NCI-H2196 (cell line): Measurements from ENCODE around the gene GALNT16.

ENCODE experiments used
- DNase-seq: peaks from one replicate; lab custom pipeline; 2025; ENCODE audit not compliant: unreplicated experiment; lab: John Stamatoyannopoulos, UW

The GALNT16 gene

GRCh38 chr14:69399750-69400149 is 139.8 kb downstream of the GALNT16 start:
- DNase-seq, result no peak

GRCh38 chr14:69400154-69400553 is 140.2 kb downstream of the GALNT16 start:
- DNase-seq, result no peak

GRCh38 chr14:69401841-69402240 is 141.9 kb downstream of the GALNT16 start:
- DNase-seq, result no peak

GRCh38 chr14:69404478-69404877 is 144.5 kb downstream of the GALNT16 start:
- DNase-seq, result no peak

GRCh38 chr14:69404883-69405282 is 144.9 kb downstream of the GALNT16 start:
- no peak for DNase-seq

GRCh38 chr14:69405762-69406161 is 145.8 kb downstream of the GALNT16 start:
- no peak for DNase-seq
